ENCODE data around the gene CIB4.

- TF ChIP-seq CTCF (IDR thresholded peaks at IDR 0.05) (no peak), POLR2A (IDR thresholded peaks at IDR 0.05) (no peak)
Observed at GRCh38 chr2:26552641-26553374, 88.4 kb downstream of the CIB4 start.
